H9 (cell line): ENCODE data around the gene AP3S2. TPM values are rescaled to one million over a fixed set of nuclear protein-coding genes. Genes with fewer than 3 reads are reported as not detected.

Source experiments
- DNase-seq: peaks from one replicate; pipeline ENCODE4 v3.0.0-alpha.2; 2017
- H2AFZ ChIP-seq: one replicate; pipeline ENCODE4 v1.6.1; 2013; ENCODE audit warnings: mild to moderate bottlenecking, low read length, control low read depth, moderate library complexity
- H2AK5ac ChIP-seq: 2 replicates; pipeline ENCODE4 v1.6.1; 2013; ENCODE audit warnings: low read length, control low read depth, mixed read lengths; ENCODE audit not compliant: insufficient read length
- H2BK120ac ChIP-seq: one replicate; pipeline ENCODE4 v1.6.1; 2013; ENCODE audit warnings: low read depth, mild to moderate bottlenecking, low read length, control low read depth, inconsistent platforms; ENCODE audit not compliant: poor library complexity, severe bottlenecking
- H2BK12ac ChIP-seq: 2 replicates; pipeline ENCODE4 v1.6.1; 2013; ENCODE audit warnings: low read length, control low read depth, mixed read lengths, low read depth; ENCODE audit not compliant: insufficient read length
- H2BK15ac ChIP-seq: 2 replicates; pipeline ENCODE4 v1.6.1; 2013; ENCODE audit warnings: low read depth, low read length, control low read depth
- H2BK20ac ChIP-seq: one replicate; pipeline ENCODE4 v1.6.1; 2013; ENCODE audit warnings: low read depth, mild to moderate bottlenecking, low read length, control low read depth, inconsistent platforms; ENCODE audit not compliant: poor library complexity, severe bottlenecking
- H2BK5ac ChIP-seq: 2 replicates; pipeline ENCODE4 v1.6.1; 2013; ENCODE audit warnings: low read length, control low read depth, mixed read lengths; ENCODE audit not compliant: insufficient read length
- H3K14ac ChIP-seq: 2 replicates; pipeline ENCODE4 v1.6.1; 2013; ENCODE audit warnings: low read length, control low read depth; ENCODE audit not compliant: insufficient read depth
- H3K18ac ChIP-seq: 2 replicates; pipeline ENCODE4 v1.6.1; 2013; ENCODE audit warnings: low read depth, mild to moderate bottlenecking, mixed read lengths, low read length, control low read depth; ENCODE audit not compliant: insufficient read length
- H3K23ac ChIP-seq: 2 replicates; pipeline ENCODE4 v1.6.1; 2013; ENCODE audit warnings: low read length, control low read depth, mixed read lengths, low read depth; ENCODE audit not compliant: insufficient read length
- H3K23me2 ChIP-seq: 2 replicates; pipeline ENCODE4 v1.6.1; 2013; ENCODE audit warnings: low read depth, mild to moderate bottlenecking, mixed read lengths, low read length, control low read depth; ENCODE audit not compliant: insufficient read length, poor library complexity, severe bottlenecking
- H3K27ac ChIP-seq: 2 replicates; pipeline ENCODE4 v1.5.1; 2013; ENCODE audit warnings: low read length, control low read depth, mixed read lengths, low read depth; ENCODE audit not compliant: insufficient read length
- H3K27me3 ChIP-seq: 2 replicates; pipeline ENCODE4 v1.6.1; 2013; ENCODE audit warnings: low read length, control low read depth, inconsistent platforms; ENCODE audit not compliant: insufficient read depth
- H3K4ac ChIP-seq: 2 replicates; pipeline ENCODE4 v1.6.1; 2013; ENCODE audit warnings: low read depth, mild to moderate bottlenecking, control low read depth, inconsistent platforms, low read length, moderate library complexity
- H3K4me1 ChIP-seq: 2 replicates; pipeline ENCODE4 v1.6.1; 2013; ENCODE audit warnings: low read length, control low read depth, inconsistent platforms; ENCODE audit not compliant: insufficient read depth
- H3K4me2 ChIP-seq: 2 replicates; pipeline ENCODE4 v1.6.1; 2013; ENCODE audit warnings: low read length, control low read depth, mixed read lengths; ENCODE audit not compliant: insufficient read length, insufficient read depth
- H3K56ac ChIP-seq: 2 replicates; pipeline ENCODE4 v1.6.1; 2013; ENCODE audit warnings: low read depth, mild to moderate bottlenecking, mixed read lengths, low read length, control low read depth; ENCODE audit not compliant: insufficient read length
- H3K79me1 ChIP-seq: 2 replicates; pipeline ENCODE4 v1.6.1; 2013; ENCODE audit warnings: low read depth, mild to moderate bottlenecking, moderate library complexity, low read length, control low read depth, inconsistent platforms; ENCODE audit not compliant: insufficient read depth, poor library complexity, severe bottlenecking
- H3K79me2 ChIP-seq: 2 replicates; pipeline ENCODE4 v1.6.1; 2013; ENCODE audit warnings: low read length, control low read depth, inconsistent platforms; ENCODE audit not compliant: insufficient read depth
- H3K9ac ChIP-seq: 2 replicates; pipeline ENCODE4 v1.6.1; 2013; ENCODE audit warnings: low read length, control low read depth, mixed read lengths; ENCODE audit not compliant: insufficient read length; ENCODE audit errors: extremely low read depth
- H3K9me3 ChIP-seq: one replicate; pipeline ENCODE4 v1.6.1; 2013; ENCODE audit warnings: low read depth, low read length, inconsistent platforms; ENCODE audit not compliant: control insufficient read depth
- H3T11ph ChIP-seq: one replicate; pipeline ENCODE4 v1.6.1; 2013; ENCODE audit warnings: mild to moderate bottlenecking, low read length, control low read depth, inconsistent platforms
- H4K20me1 ChIP-seq: one replicate; pipeline ENCODE4 v1.6.1; 2013; ENCODE audit not compliant: control insufficient read depth, insufficient read length, insufficient read depth
- H4K5ac ChIP-seq: 2 replicates; pipeline ENCODE4 v1.6.1; 2013; ENCODE audit warnings: low read depth, mild to moderate bottlenecking, mixed read lengths, low read length, control low read depth; ENCODE audit not compliant: insufficient read length
- H4K8ac ChIP-seq: replicated peaks from 2 replicates; pipeline ENCODE4 v1.6.1; 2013; ENCODE audit warnings: low read length, control low read depth, mixed read lengths, low read depth; ENCODE audit not compliant: insufficient read length
- H4K91ac ChIP-seq: 2 replicates; pipeline ENCODE4 v1.6.1; 2013; ENCODE audit warnings: low read depth, mild to moderate bottlenecking, moderate library complexity, mixed read lengths, low read length, control low read depth; ENCODE audit not compliant: insufficient read length
- H3K27ac Mint-ChIP-seq, 3 experiments: 2 replicates in 2 of 3; 3 replicates in 1 of 3; pipeline ENCODE4 v1.8.0; 2020 to 2021; ENCODE audit warnings: mixed read lengths in 3 of 3, mild to moderate bottlenecking in 1 of 3, moderate library complexity in 1 of 3
- H3K27me3 Mint-ChIP-seq: 2 replicates; pipeline ENCODE4 v1.8.0; 2021; ENCODE audit warnings: low read depth, mild to moderate bottlenecking, moderate library complexity, mixed read lengths
- H3K36me3 Mint-ChIP-seq, 3 experiments: 2 replicates in 2 of 3; 3 replicates in 1 of 3; pipeline ENCODE4 v1.8.0; 2020 to 2021; ENCODE audit warnings: low read depth in 3 of 3, mixed read lengths in 3 of 3; ENCODE audit not compliant: insufficient read depth in 1 of 3
- H3K4me1 Mint-ChIP-seq, 2 experiments: 2 replicates each; pipeline ENCODE4 v1.8.0; 2020; ENCODE audit warnings: mixed read lengths in 2 of 2
- H3K4me3 Mint-ChIP-seq, 2 experiments: 2 replicates in 1 of 2; 3 replicates in 1 of 2; pipeline ENCODE4 v1.8.0; 2020 to 2021; ENCODE audit warnings: mild to moderate bottlenecking in 2 of 2, mixed read lengths in 2 of 2, moderate library complexity in 1 of 2
- H3K9me3 Mint-ChIP-seq, 2 experiments: 2 replicates in 1 of 2; 3 replicates in 1 of 2; pipeline ENCODE4 v1.8.0; 2020; ENCODE audit warnings: mild to moderate bottlenecking in 2 of 2, mixed read lengths in 2 of 2, moderate library complexity in 1 of 2
- CTCF ChIP-seq: fragments of 200-600 bp; sonication (generic); conservative IDR thresholded peaks from 3 replicates; pipeline ENCODE4 v1.8.0; 2021; ENCODE audit warnings: antibody characterized with exemption, mild to moderate bottlenecking
- WGBS: extraction: QIAGEN DNeasy Blood & Tissue Kit; methylation state at CpG from one replicate; pipeline ENCODE4 v1.1.7; 2013; ENCODE audit warnings: missing lambda C conversion rate, low lambda C conversion rate, mixed read lengths; ENCODE audit not compliant: insufficient read length; ENCODE audit errors: extremely low coverage; 5-methylcytosine and 5-hydroxymethylcytosine counted together
- total RNA-seq: library from RNA; stranded (reverse); gene quantifications from 2 replicates; pipeline ENCODE4 v1.2.1, GENCODE V29; 2021

Gene AP3S2
- total RNA-seq, 1 experiment from 2014 or later: 33.9 TPM

- H3K9me3 Mint-ChIP-seq: no peaks in the 10 kb centered on the region
These were observed 10.7 kb upstream of the AP3S2 start for GRCh38 chr15:89904519-89904918.

More at GRCh38 chr15:89904519-89904918, 10.7 kb upstream of the AP3S2 start:
- Histone ChIP-seq H3K4me2 (no peak overlapping the region), H2BK120ac (no peak overlapping the region), H2AK5ac (no peak overlapping the region), H3K79me2 (no peaks in the 10 kb centered on the region), H4K8ac (no peak overlapping the region), H2BK5ac (no peak overlapping the region), H4K91ac (no peak overlapping the region), H3K18ac (no peak overlapping the region), H3K23me2 (no peaks in the 10 kb centered on the region), H2BK12ac (no peak overlapping the region), H3K79me1 (no peaks in the 10 kb centered on the region), H3K27ac (no peak overlapping the region), H3K14ac (no peak overlapping the region), H3K27me3 (no peaks in the 10 kb centered on the region), H3K9me3 (no peaks in the 10 kb centered on the region), H4K5ac (no peak overlapping the region), H3K4me1 (no peaks in the 10 kb centered on the region), H2BK20ac (no peak overlapping the region), H2BK15ac (no peak overlapping the region), H3T11ph (no peak overlapping the region), H3K4ac (no peak overlapping the region), H3K9ac (no peak overlapping the region), H4K20me1 (no peaks in the 10 kb centered on the region), H3K56ac (no peak overlapping the region), H3K23ac (no peak overlapping the region), H2AFZ (no peak overlapping the region)
- H3K4me3 Mint-ChIP-seq: no peak overlapping the region
- WGBS: no CpG with 5 or more reads among the region's 5 CpGs
- H3K27ac Mint-ChIP-seq: no peak overlapping the region
- DNase-seq: no peak
- H3K4me1 Mint-ChIP-seq: 0 out of 4 replicates have a peak, but pooled peaks cover 0 to 4% of the 10 kb centered on the region in 2 experiments
- no peaks in the 10 kb centered on the region; the same call in 1 of the 2 replicates for H3K27me3 Mint-ChIP-seq
- peaks cover 0 to 5% (median 2%) of the 10 kb centered on the region in 3 experiments; a peak in 2 of 7 replicates for H3K36me3 Mint-ChIP-seq
- TF ChIP-seq CTCF: no peak
